EL (cell line): ENCODE results near the gene PPTC7.
"Not testable (repeated sequence)": the region's sequence is repeated elsewhere in the genome, so short reads cannot be mapped to it uniquely, and the experiment has no call there.

ENCODE experiments used
- DNase-seq: peaks from one replicate; pipeline ENCODE4 v3.0.0-alpha.2; 2016

Gene PPTC7

DNA sequence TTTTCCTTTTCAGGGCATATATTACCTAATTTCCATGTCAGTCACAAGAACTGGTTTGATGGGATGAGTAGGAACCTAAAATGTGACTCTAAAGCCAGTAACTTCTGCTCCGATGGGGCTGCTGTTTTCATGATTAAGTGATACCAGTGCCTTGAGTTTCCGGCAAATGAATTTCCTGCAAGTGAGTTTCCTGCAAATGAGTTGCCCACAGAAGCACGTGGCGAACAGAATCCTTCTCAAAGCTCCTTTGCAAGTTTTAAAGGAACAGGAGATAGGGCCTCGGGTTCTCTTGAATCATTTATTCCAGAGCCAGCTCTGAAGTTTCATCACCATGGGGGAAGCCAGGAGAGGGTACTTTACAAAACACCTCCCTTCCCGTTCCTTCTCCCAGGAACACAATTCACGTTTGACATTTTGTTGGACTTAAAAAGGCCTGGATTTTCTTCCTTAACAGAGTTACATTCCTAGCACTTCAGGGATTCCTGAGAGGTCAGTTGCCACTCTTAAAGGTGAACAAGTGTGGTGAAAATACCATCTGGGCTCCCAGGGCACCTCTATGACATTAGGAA, 2.2 kb upstream of the PPTC7 start:
- DNase-seq: peak; percentile 13

- peak; percentile 53 for DNase-seq
These were observed 612 bp downstream of the PPTC7 start for GRCh38 chr12:110582276-110583136.

DNA sequence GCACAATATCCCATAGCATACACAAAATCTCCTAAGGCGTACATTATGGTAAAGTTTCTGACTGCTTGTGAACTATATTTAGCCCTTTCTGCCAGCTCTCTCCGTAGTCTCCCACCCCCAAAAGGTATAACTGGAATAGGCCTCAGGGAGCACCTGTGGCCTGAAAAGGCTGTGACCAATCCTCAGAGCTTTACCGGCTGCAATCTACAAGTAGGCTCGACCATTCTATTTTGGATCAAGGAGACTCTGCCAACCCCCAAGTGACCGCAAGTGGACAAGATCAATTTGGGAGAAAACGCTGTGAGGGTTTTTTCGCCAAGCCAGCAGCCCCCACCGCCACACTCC, 1.2 kb downstream of the PPTC7 start:
- DNase-seq: no peak

DNA sequence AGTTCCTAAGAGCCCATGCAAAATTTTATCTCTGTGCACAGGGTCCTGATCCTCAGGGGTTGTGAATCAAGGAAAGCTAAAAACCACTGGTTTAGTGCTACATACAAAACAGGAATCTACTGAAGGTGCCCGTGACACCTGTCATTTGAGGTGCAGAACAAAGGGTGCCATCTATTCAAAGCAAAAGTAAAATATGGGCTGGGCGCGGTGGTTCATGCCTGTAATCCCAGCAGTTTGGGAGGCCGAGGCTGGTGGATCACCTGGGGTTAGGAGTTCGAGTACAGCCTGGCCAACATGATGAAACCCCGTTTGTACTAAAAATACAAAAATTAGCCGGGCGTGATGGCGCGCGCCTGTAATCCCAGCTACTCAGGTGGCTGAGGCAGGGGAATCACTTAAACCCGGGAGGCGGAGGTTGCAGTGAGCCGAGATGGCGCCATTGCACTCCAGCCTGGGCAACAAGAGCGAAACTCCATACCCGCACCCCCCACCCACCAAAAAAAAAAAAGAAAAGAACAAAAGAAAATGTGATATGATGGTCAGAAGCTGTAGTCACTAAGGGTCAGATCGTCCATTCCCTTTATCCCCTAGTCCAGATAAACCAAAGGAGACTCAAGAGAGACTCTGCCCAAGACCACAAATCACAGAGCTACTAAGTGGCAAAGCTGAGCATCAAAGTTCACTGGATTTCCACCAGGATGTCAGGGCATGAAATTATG, 3.4 kb downstream of the PPTC7 start:
- DNase-seq: no peak

DNA sequence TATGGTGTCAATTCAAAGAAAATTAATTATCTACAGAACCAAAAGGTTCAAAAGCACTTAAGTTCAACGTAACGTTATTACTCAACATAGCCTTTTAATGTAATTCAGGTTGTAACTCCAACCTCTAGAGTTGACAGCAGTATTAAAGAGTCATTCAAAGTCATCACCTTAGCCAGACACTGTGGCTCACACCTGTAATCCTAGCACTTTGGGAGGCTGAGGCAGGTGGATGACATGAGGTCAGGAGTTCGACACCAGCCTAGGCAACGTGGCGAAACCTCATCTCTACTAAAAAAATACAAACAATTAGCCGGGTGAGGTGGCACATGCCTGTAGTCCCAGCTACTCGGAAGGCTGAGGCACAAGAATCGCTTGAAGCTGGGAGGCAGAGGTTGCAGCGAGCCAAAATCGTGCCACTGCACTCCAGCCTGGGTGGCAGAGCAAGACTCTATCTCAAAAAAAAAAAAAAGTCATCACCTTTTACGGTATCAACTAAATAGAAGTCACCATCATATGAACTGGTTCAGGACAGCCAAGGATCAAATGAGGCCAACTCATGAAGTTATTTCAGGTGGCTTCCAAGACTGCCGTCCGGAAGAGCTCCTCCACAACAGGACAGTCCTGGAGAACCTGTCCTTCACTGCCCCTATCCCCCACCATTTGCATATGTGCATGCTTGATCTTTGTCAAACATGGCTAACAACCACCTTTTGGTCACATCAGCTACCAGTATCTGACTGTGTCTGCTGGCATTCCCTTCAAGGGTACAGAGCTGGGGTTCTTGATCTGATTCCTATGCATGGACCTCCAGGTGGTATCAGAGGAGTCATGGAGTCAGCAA, 4.2 kb downstream of the PPTC7 start:
- no peak for DNase-seq

- DNase-seq: peak; percentile 73
These were observed 5.0 kb downstream of the PPTC7 start for GRCh38 chr12:110577864-110578693.

DNA sequence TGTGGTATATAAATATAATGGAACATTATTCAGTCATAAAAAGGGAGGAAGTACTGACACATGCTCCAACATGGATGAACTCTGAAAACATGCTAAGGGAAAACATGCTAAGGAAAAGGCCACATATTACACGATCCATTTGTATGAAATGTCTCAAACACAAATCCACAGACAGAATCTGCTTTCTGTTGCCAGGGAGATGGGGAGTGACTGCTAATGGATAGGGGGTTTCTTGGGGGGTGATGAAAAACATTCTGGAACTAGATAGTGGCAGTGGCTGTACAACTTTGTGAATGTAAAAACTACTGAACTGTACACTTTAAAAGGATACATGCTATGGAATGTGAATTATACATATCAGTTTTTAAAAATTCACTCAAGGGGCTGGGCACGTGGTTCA, 6.6 kb downstream of the PPTC7 start:
- no peak for DNase-seq

DNA sequence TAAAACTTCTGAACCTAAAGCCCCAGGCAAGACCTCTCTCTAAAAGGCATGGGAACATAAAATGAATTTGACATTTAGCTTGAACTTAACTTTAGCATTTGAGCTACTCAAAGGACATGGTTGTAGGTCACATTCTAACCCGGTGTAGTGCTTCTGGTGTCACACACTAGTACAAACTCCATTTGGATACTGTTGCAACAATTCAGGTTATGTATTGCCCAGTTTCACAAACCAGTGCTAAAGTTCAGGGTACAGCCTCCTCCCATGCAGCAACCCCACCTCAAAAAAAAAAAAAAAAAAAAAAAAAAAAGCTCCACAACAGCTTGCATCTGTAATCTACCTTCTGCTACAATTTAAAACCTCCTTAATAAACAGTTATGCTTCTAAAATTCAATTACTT, 7.8 kb downstream of the PPTC7 start:
- no peak for DNase-seq

DNA sequence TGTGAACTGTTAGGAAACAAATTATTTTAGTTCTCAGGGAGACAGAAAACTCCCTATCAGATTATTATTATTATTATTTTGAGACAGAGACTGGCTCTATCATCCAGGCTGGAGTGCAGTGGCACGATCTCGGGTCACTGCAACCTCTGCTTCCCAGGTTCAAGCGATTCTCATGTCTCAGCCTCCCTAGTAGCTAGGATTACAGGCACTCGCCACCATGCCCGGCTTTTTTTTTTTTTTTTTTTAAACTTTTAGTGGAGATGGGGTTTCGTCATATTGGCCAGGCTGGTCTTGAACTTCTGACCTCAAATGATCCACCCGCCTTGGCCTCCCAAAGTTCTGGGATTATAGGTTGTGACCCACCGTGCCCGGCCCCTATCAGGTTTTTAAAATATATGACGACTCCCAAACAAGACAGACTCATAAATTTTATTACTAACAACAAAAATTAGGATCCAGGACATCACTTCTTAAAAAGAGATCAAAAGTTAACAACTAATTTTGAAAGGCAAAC, 8.3 kb downstream of the PPTC7 start:
- DNase-seq: not testable (repeated sequence)

GRCh38 chr12:110574044-110574443, 9.1 kb downstream of the PPTC7 start:
- DNase-seq: no peak

- DNase-seq: not testable (repeated sequence)
These were observed 12.3 kb downstream of the PPTC7 start for GRCh38 chr12:110570798-110571197.

DNA sequence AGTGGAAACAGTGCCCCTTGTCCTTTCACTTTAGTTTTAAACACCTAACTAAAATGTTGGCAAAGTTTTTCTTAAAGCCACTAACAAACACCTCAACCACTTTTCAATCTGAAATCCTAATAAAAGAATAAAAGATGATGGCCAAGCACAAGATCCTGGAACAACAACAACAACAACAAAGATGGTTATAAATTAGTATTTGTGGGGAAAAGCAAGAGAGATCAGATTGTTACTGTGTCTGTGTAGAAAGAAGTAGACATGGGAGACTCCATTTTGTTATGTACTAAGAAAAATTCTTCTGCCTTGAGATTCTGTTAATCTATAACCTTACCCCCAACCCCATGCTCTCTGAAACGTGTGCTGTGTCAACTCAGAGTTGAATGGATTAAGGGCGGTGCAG, 13.3 kb downstream of the PPTC7 start:
- not testable (repeated sequence) for DNase-seq

GRCh38 chr12:110568752-110569151, 14.4 kb downstream of the PPTC7 start:
- DNase-seq: no peak

- no peak for DNase-seq
These were observed 16.1 kb downstream of the PPTC7 start for GRCh38 chr12:110566993-110567392.

GRCh38 chr12:110565894-110566871, 16.9 kb downstream of the PPTC7 start:
- no peak for DNase-seq

DNA sequence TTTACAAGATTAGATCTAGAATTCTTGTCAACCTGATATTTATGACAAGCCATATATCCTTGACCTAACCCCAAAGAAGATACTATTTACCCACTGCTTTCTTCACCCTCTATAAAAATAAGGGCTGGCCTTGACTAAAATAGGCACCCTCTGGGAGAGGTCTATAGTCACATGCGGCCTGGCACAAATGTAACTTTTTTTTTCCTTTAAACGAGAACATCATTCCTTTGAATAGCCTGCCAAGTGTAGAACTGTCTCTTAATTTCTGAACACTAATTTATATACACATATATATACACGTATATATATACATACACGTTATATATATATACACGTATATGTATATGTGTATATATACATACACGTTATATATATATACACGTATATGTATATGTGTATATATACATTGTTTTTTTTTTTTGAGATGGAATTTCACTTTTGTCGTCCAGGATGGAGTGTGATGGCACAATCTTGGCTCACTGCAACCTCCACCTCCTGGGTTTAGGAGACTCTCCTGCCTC, 18.6 kb downstream of the PPTC7 start:
- peak; percentile 19 for DNase-seq

GRCh38 chr12:110563702-110564470, 19.2 kb downstream of the PPTC7 start:
- peak; percentile 56 for DNase-seq

DNA sequence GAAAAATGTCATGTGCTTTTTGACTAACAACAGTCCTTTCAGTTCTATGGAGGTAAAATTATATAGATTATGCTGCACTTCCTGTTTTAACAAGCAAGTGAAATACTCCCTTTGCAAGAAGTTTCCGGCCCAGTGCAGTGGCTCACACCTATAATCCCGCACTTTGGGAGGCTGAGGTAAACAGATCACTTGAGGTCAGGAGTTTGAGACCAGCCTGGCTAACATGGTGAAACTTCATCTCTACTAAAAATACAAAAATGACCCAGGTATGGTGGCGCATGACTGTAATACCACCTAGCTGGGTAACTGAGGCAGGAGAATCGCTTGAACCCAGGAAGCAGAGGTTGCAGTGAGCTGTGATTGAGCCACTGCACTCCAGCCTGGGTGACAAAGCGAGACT, 20.7 kb downstream of the PPTC7 start:
- not testable (repeated sequence) for DNase-seq

GRCh38 chr12:110561471-110562201, 21.5 kb downstream of the PPTC7 start:
- DNase-seq: no peak
